Brain microvascular endothelial cell (primary cell): ENCODE measurements around the gene RCOR1.

Source experiments
- DNase-seq: peaks from one replicate; pipeline ENCODE4 v3.0.0-alpha.2; 2020
- H3K27ac ChIP-seq: fragments of 250-450 bp; sonication (Bioruptor Pico); 2 replicates; pipeline ENCODE4 v1.5.1; 2020; ENCODE audit warnings: mild to moderate bottlenecking, moderate library complexity
- H3K27me3 ChIP-seq: fragments of 250-450 bp; sonication (Bioruptor Pico); replicated peaks from 2 replicates; pipeline ENCODE4 v1.5.1; 2020; ENCODE audit warnings: mild to moderate bottlenecking
- H3K36me3 ChIP-seq: fragments of 250-450 bp; sonication (Bioruptor Pico); replicated peaks from 2 replicates; pipeline ENCODE4 v1.5.1; 2020; ENCODE audit warnings: mild to moderate bottlenecking
- H3K4me3 ChIP-seq: 2 replicates; pipeline ENCODE4 v1.5.1; 2011; ENCODE audit warnings: low read depth, mild to moderate bottlenecking, control low read depth, low read length, moderate library complexity
- CTCF ChIP-seq: IDR thresholded peaks from 2 replicates; pipeline ENCODE4 v1.5.1; 2011; ENCODE audit warnings: low read depth, mild to moderate bottlenecking, moderate library complexity, low read length, control low read depth, inconsistent platforms; ENCODE audit errors: missing control alignments
- in situ Hi-C: cut with HindIII; loops from 2 replicates; pipeline ENCODE4 v1.10.0; 2017; ENCODE audit warnings: low sequenced_read_pairs, low pct_ligation_motif_present

RCOR1 gene

DNA sequence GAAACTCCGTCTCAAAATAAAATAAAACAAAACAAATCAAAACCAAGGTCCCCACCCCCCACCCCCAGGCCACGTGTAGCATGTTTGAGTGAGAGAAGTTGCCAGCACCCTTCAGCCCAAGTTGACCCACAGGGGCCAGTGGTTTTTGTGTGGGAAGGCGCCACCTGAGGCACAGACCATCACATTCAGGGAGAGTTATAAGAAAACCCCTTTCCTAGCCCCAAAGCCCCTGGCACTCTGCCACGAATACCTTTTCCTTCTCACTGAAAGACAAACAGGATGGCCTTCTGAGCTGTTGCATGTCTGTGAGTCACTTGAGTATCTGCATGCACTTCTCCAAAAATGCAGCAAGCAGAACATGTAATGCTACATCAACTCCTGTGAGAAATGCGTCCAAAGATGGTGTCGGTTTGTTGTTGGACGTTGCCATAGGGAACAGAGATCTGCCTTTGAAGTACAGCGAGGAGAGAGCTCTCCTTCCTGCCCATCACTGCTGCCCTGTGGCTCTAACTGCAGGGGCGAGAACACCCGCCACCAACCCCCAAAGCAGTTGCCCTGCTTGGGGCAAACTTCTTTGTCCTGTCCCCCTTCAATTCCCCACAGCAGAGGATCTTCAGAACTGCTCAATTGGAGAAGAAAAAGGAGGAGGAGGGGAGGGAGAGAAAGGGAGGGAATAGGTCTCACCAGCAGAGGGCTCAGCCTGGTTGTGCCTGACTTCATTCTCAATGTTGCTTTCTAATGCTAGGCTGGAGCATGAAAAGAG, 182.1 kb downstream of the RCOR1 start:
- peak overlapping the region; percentile 68 for H3K27ac ChIP-seq
- TF ChIP-seq CTCF = peak; percentile 91
- H3K36me3 ChIP-seq = no peaks in the 10 kb centered on the region
- peak overlapping the region; percentile 0 for H3K4me3 ChIP-seq
- peak; percentile 89 for DNase-seq
- in situ Hi-C loops = no loop called here
- H3K27me3 ChIP-seq = no peaks in the 10 kb centered on the region

- peak; percentile 76 for DNase-seq
- Histone ChIP-seq H3K4me3 (no peak overlapping the region), H3K36me3 (no peaks in the 10 kb centered on the region), H3K27me3 (no peaks in the 10 kb centered on the region), H3K27ac (peak overlapping the region; percentile 68)
- in situ Hi-C loops = no loop called here
- TF ChIP-seq CTCF = peak; percentile 7
These were observed 183.7 kb downstream of the RCOR1 start for GRCh38 chr14:102775855-102776760.

- DNase-seq = peak; percentile 40
- TF ChIP-seq CTCF = no peak
- H3K27ac ChIP-seq = peak within 1 kb of the TSS; percentile 85
- H3K36me3 ChIP-seq = no peaks in the 10 kb centered on the region
- H3K27me3 ChIP-seq = no peaks in the 10 kb centered on the region
- in situ Hi-C loops = no loop called here
- H3K4me3 ChIP-seq = peak within 1 kb of the TSS; percentile 70
These were observed 184.6 kb downstream of the RCOR1 start, which contains the start of gene TRAF3 for GRCh38 chr14:102776761-102777710. TSS of gene TRAF3 (plus strand) at chr14:102777449. CDS start at chr14:102870202, 92,753 bp downstream.

DNA sequence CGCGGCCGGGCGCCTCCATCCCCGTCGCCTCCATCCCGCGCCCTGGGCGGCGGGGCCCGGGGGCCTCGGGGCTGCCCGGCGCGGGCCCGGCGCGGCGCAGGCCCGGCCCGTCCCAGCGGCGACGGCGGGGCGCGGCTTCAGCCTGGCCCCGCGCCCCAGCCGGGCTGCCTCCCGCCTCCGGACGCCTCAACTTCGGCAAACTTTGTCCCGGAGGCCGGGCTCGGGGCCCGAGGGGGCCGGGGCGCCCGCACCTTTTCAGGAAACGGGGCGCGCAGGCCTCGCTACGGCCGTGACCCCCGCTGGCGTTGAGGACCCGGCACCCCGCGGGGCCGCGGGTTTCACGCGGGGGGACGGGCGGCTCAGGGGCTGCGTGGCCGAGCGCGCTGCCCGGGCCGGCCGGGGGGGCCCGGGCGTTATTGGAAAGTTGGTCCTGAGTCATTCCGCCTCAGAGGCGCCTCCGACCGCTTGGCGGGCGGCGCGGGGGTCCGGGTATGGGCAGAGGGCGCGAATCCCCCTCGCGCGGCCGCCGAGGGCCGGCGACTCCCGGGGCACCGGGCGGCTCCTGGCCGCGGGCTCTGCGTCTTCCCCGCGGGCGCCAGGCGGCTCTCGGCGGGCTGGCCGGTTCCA, 185.4 kb downstream of the RCOR1 start:
- in situ Hi-C loops = no loop called here
- no peak for DNase-seq
- Histone ChIP-seq H3K36me3 (no peaks in the 10 kb centered on the region), H3K27me3 (no peaks in the 10 kb centered on the region), H3K27ac (peak overlapping the region; percentile 85), H3K4me3 (peak overlapping the region; percentile 70)
- no peak for TF ChIP-seq CTCF
